Activated T-helper 1 cell treated with anti-CD3 and anti-CD28 coated beads, Interleukin-12 subunit alpha, Interleukin-12 subunit beta, Interleukin-2, Interleukin-4 antibody, amounts not matched to agents 30 ng/mL and 10 ng/mL and 1 ng/mL, durations not matched to agents 14 hours and 24 hours and 36 hours (primary cell): ENCODE measurements around the gene GRAMD2B. TPM values are rescaled to one million over a fixed set of nuclear protein-coding genes. Genes with fewer than 3 reads are reported as not detected.
"Not testable (repeated sequence)": the region's sequence is repeated elsewhere in the genome, so short reads cannot be mapped to it uniquely, and the experiment has no call there.

Source experiments
- DNase-seq: peaks from one replicate; pipeline ENCODE4 v3.0.0; 2021; ENCODE audit warnings: low spot score
- H3K27ac Mint-ChIP-seq: one replicate; pipeline ENCODE4 v1.8.0; 2021; ENCODE audit warnings: mild to moderate bottlenecking, mixed read lengths
- H3K27me3 Mint-ChIP-seq: one replicate; pipeline ENCODE4 v1.8.0; 2022; ENCODE audit warnings: mild to moderate bottlenecking, moderate library complexity, mixed read lengths; ENCODE audit not compliant: insufficient read depth
- H3K36me3 Mint-ChIP-seq: one replicate; pipeline ENCODE4 v1.8.0; 2021; ENCODE audit warnings: low read depth, mixed read lengths
- H3K4me1 Mint-ChIP-seq: one replicate; pipeline ENCODE4 v1.8.0; 2021; ENCODE audit warnings: low read depth, mixed read lengths
- H3K4me3 Mint-ChIP-seq: one replicate; pipeline ENCODE4 v1.8.0; 2021; ENCODE audit warnings: mild to moderate bottlenecking, moderate library complexity, mixed read lengths
- H3K9me3 Mint-ChIP-seq: one replicate; pipeline ENCODE4 v1.8.0; 2021; ENCODE audit warnings: mixed read lengths
- intact Hi-C: fragments of 100-400 bp; cut with micrococcal nuclease; formaldehyde crosslinking; loops from one replicate; pipeline ENCODE4 v1.15.1; 2024
- total RNA-seq: library from RNA; stranded (reverse); gene quantifications from 2 replicates; pipeline ENCODE4 v1.2.3, GENCODE V29; 2022

GRAMD2B gene
- total RNA-seq, 1 donor from 2014 or later: 8.3 TPM

- no peaks in the 10 kb centered on the region for H3K36me3 Mint-ChIP-seq
- H3K9me3 Mint-ChIP-seq: peaks cover 14% of the 10 kb centered on the region
- H3K27me3 Mint-ChIP-seq: peaks cover 16% of the 10 kb centered on the region
- no peak for DNase-seq
- no peak overlapping the region for H3K4me3 Mint-ChIP-seq
- no peaks in the 10 kb centered on the region for H3K4me1 Mint-ChIP-seq
- intact Hi-C loops: no loop called here
- no peak overlapping the region for H3K27ac Mint-ChIP-seq
Measured at GRCh38 chr5:126395198-126395597, 28.0 kb upstream of the GRAMD2B start.

GRCh38 chr5:126395605-126396004 lies 27.6 kb upstream of the GRAMD2B start:
- H3K4me1 Mint-ChIP-seq: no peaks in the 10 kb centered on the region
- H3K9me3 Mint-ChIP-seq: peaks cover 15% of the 10 kb centered on the region
- H3K36me3 Mint-ChIP-seq: no peaks in the 10 kb centered on the region
- H3K4me3 Mint-ChIP-seq: no peak overlapping the region
- intact Hi-C loops: no loop called here
- no peak overlapping the region for H3K27ac Mint-ChIP-seq
- peaks cover 16% of the 10 kb centered on the region for H3K27me3 Mint-ChIP-seq
- no peak for DNase-seq

- H3K4me1 Mint-ChIP-seq, H3K27ac Mint-ChIP-seq, H3K4me3 Mint-ChIP-seq, DNase-seq, H3K36me3 Mint-ChIP-seq, intact Hi-C loops: not testable (repeated sequence)
- Mint-ChIP-seq H3K9me3 (peaks cover 26% of the 10 kb centered on the region), H3K27me3 (peaks cover 16% of the 10 kb centered on the region)
Measured at GRCh38 chr5:126396721-126397120, 26.5 kb upstream of the GRAMD2B start.

GRCh38 chr5:126398791-126399190 lies 24.4 kb upstream of the GRAMD2B start:
- Mint-ChIP-seq H3K27me3 (peaks cover 16% of the 10 kb centered on the region), H3K4me1 (no peaks in the 10 kb centered on the region), H3K27ac (no peak overlapping the region), H3K4me3 (no peak overlapping the region), H3K9me3 (peaks cover 26% of the 10 kb centered on the region), H3K36me3 (no peaks in the 10 kb centered on the region)
- no peak for DNase-seq
- intact Hi-C loops: no loop called here

GRCh38 chr5:126400621-126401251 lies 22.5 kb upstream of the GRAMD2B start:
- no peaks in the 10 kb centered on the region for H3K4me1 Mint-ChIP-seq
- DNase-seq: no peak
- no peaks in the 10 kb centered on the region for H3K36me3 Mint-ChIP-seq
- peaks cover 26% of the 10 kb centered on the region for H3K9me3 Mint-ChIP-seq
- H3K4me3 Mint-ChIP-seq: no peak overlapping the region
- intact Hi-C loops: no loop called here
- H3K27me3 Mint-ChIP-seq: peaks cover 12% of the 10 kb centered on the region
- no peak overlapping the region for H3K27ac Mint-ChIP-seq

GRCh38 chr5:126402621-126403555 lies 20.3 kb upstream of the GRAMD2B start:
- no peak for DNase-seq
- Mint-ChIP-seq H3K27ac (no peak overlapping the region), H3K4me3 (no peak overlapping the region), H3K27me3 (peaks cover 14% of the 10 kb centered on the region), H3K36me3 (no peaks in the 10 kb centered on the region), H3K4me1 (no peaks in the 10 kb centered on the region), H3K9me3 (peaks cover 26% of the 10 kb centered on the region)
- intact Hi-C loops: no loop called here

GRCh38 chr5:126403876-126404275 lies 19.3 kb upstream of the GRAMD2B start:
- intact Hi-C loops: no loop called here
- peaks cover 7% of the 10 kb centered on the region for H3K27me3 Mint-ChIP-seq

GRCh38 chr5:126410623-126411022 lies 12.6 kb upstream of the GRAMD2B start:
- no peak for DNase-seq
- no peak overlapping the region for H3K27ac Mint-ChIP-seq
- H3K9me3 Mint-ChIP-seq: peaks cover 6% of the 10 kb centered on the region
- H3K27me3 Mint-ChIP-seq: peaks cover 19% of the 10 kb centered on the region
- intact Hi-C loops: no loop called here
- no peaks in the 10 kb centered on the region for H3K36me3 Mint-ChIP-seq
- peaks cover 11% of the 10 kb centered on the region for H3K4me1 Mint-ChIP-seq
- H3K4me3 Mint-ChIP-seq: no peak overlapping the region

More at GRCh38 chr5:126403876-126404275, 19.3 kb upstream of the GRAMD2B start:
- Mint-ChIP-seq H3K27ac (no peak overlapping the region), H3K36me3 (no peaks in the 10 kb centered on the region), H3K4me1 (no peaks in the 10 kb centered on the region), H3K4me3 (no peak overlapping the region), H3K9me3 (peaks cover 25% of the 10 kb centered on the region)
- DNase-seq: no peak

- Mint-ChIP-seq H3K4me3 (no peak overlapping the region), H3K36me3 (no peaks in the 10 kb centered on the region), H3K27me3 (peaks cover 17% of the 10 kb centered on the region), H3K9me3 (peaks cover 6% of the 10 kb centered on the region), H3K4me1 (peaks cover 14% of the 10 kb centered on the region), H3K27ac (no peak overlapping the region)
- no peak for DNase-seq
- intact Hi-C loops: no loop called here
Measured at GRCh38 chr5:126413856-126414255, 9.4 kb upstream of the GRAMD2B start.

GRCh38 chr5:126414874-126415502 lies 8.2 kb upstream of the GRAMD2B start:
- no peak overlapping the region for H3K4me3 Mint-ChIP-seq
- peaks cover 17% of the 10 kb centered on the region for H3K27me3 Mint-ChIP-seq
- no peaks in the 10 kb centered on the region for H3K36me3 Mint-ChIP-seq
- DNase-seq: no peak
- H3K9me3 Mint-ChIP-seq: peaks cover 9% of the 10 kb centered on the region
- intact Hi-C loops: no loop called here
- H3K27ac Mint-ChIP-seq: no peak overlapping the region
- H3K4me1 Mint-ChIP-seq: peaks cover 20% of the 10 kb centered on the region

GRCh38 chr5:126415789-126416188 lies 7.4 kb upstream of the GRAMD2B start:
- intact Hi-C loops: no loop called here
- DNase-seq: no peak
- Mint-ChIP-seq H3K27me3 (peaks cover 17% of the 10 kb centered on the region), H3K36me3 (no peaks in the 10 kb centered on the region), H3K27ac (no peak overlapping the region), H3K4me3 (no peak overlapping the region), H3K4me1 (peaks cover 17% of the 10 kb centered on the region), H3K9me3 (peaks cover 4% of the 10 kb centered on the region)

- intact Hi-C loops: no loop called here
- Mint-ChIP-seq H3K4me1 (peaks cover 15% of the 10 kb centered on the region), H3K9me3 (peaks cover 3% of the 10 kb centered on the region), H3K27ac (no peak overlapping the region), H3K27me3 (peaks cover 14% of the 10 kb centered on the region), H3K36me3 (no peaks in the 10 kb centered on the region), H3K4me3 (no peak overlapping the region)
- DNase-seq: no peak
Measured at GRCh38 chr5:126416266-126416925, 6.8 kb upstream of the GRAMD2B start.
